HepG2 (cell line): ENCODE results near the gene CKLF. TPM values are rescaled to one million over a fixed set of nuclear protein-coding genes. Genes with fewer than 3 reads are reported as not detected.

Experiments
- FOXA1 ChIP-seq, 2 experiments: fragments of 450-650 bp in 1 of 2; sonication (generic) in 1 of 2; formaldehyde crosslinking in 1 of 2; IDR thresholded peaks; 2 replicates each; pipeline versions ENCODE4 v1.4.0 to v1.6.1; 2016 to 2020; ENCODE audit warnings: missing genetic modification reagents in 1 of 2
- GZF1 ChIP-seq: sonication (generic); formaldehyde crosslinking; IDR thresholded peaks from 2 replicates; pipeline ENCODE4 v1.5.1; 2020; ENCODE audit warnings: mild to moderate bottlenecking, missing genetic modification reagents
- KDM5A ChIP-seq: fragments of 200-600 bp; sonication (generic); IDR thresholded peaks from 2 replicates; pipeline ENCODE4 v1.7.0; 2018; ENCODE audit warnings: antibody characterized with exemption, mild to moderate bottlenecking, low read length, borderline replicate concordance
- MIXL1 ChIP-seq: IDR thresholded peaks from 2 replicates; pipeline ENCODE4 v1.6.1; 2016
- RERE ChIP-seq: IDR thresholded peaks from 2 replicates; pipeline ENCODE4 v1.6.1; 2016; ENCODE audit warnings: low read depth, missing genetic modification reagents, missing compliant biosample characterization
- SMAD1 ChIP-seq: sonication (generic); formaldehyde crosslinking; IDR thresholded peaks from 2 replicates; pipeline ENCODE4 v1.4.0; 2020; ENCODE audit warnings: missing genetic modification reagents, low read depth, mild to moderate bottlenecking, borderline replicate concordance
- SMARCE1 ChIP-seq: fragments of 450-650 bp; IDR thresholded peaks from 2 replicates; pipeline ENCODE4 v1.6.1; 2017; ENCODE audit warnings: borderline replicate concordance
- TBX3 ChIP-seq: fragments of 450-650 bp; IDR thresholded peaks from 2 replicates; pipeline ENCODE4 v1.6.1; 2017; ENCODE audit warnings: antibody characterized with exemption, mild to moderate bottlenecking, inconsistent platforms, borderline replicate concordance
- ZBTB46 ChIP-seq: sonication (generic); formaldehyde crosslinking; IDR thresholded peaks from 2 replicates; pipeline ENCODE4 v1.4.0; 2020; ENCODE audit warnings: mild to moderate bottlenecking, missing genetic modification reagents, borderline replicate concordance
- ZNF251 ChIP-seq: sonication (generic); formaldehyde crosslinking; IDR thresholded peaks from 2 replicates; pipeline ENCODE4 v1.9.0; 2021; ENCODE audit warnings: mild to moderate bottlenecking, missing genetic modification reagents
- ZNF547 ChIP-seq: sonication (generic); formaldehyde crosslinking; IDR thresholded peaks from 2 replicates; pipeline ENCODE4 v1.5.1; 2020; ENCODE audit warnings: mild to moderate bottlenecking, missing genetic modification reagents
- ZNF609 ChIP-seq: sonication (generic); formaldehyde crosslinking; IDR thresholded peaks from 2 replicates; pipeline ENCODE4 v1.4.0; 2020; ENCODE audit warnings: mild to moderate bottlenecking, missing genetic modification reagents, borderline replicate concordance
- polyA plus RNA-seq, 8 experiments: library from polyadenylated mRNA; depleted of rRNA in 3 of 8; stranded (reverse) in 7 of 8; unstranded in 1 of 8; fragments of >200 nt; fragmentation: Illumina TruSeq in 4 of 8; extraction: Trizol in 4 of 8; gene quantifications; 2 replicates each; pipeline versions ENCODE4 v1.2.1 to v1.2.3, GENCODE V29; 2011 to 2016; ENCODE audit warnings: low read depth in 4 of 8, missing spikeins in 1 of 8, mixed read lengths in 1 of 8; ENCODE audit not compliant: insufficient read depth in 1 of 8
- total RNA-seq, 5 experiments: library from RNA; depleted of rRNA; stranded (reverse); fragments of >200 nt; fragmentation: Illumina TruSeq; extraction: Trizol; gene quantifications; 2 replicates each; pipeline ENCODE4 v1.2.3, GENCODE V29; 2016; ENCODE audit warnings: low read depth in 1 of 5

CKLF gene
- total and polyA plus RNA-seq, 2 of the 13 experiments (the other 11 are each of a cell fraction or from before 2014, with no cell fraction given), result 120 to 167 TPM

- TF ChIP-seq ZNF609 (CRISPR knock-in tag) (no peak; the same call in 1 of the 2 replicates), ZBTB46 (CRISPR knock-in tag) (no peak), KDM5A (no peak), TBX3 (no peak), ZNF547 (CRISPR knock-in tag) (peak; percentile 97), FOXA1 (IDR thresholded peaks at IDR 0.05) (no peak), FOXA1 (CRISPR knock-in tag; IDR thresholded peaks at IDR 0.05) (no peak), RERE (CRISPR knock-in tag) (peak; percentile 36; the same call in 1 of the 2 replicates), GZF1 (CRISPR knock-in tag) (peak; percentile 51; the same call in 1 of the 2 replicates), MIXL1 (CRISPR knock-in tag) (peak; percentile 53; the same call in 1 of the 2 replicates), SMARCE1 (no peak), ZNF251 (CRISPR knock-in tag) (no peak), SMAD1 (CRISPR knock-in tag) (peak; percentile 50; the same call in 1 of the 2 replicates)
Observed at GRCh38 chr16:66608241-66609138, 56.1 kb downstream of the CKLF start (continued).
